H1 (cell line): Measurements from ENCODE around the gene FRRS1. TPM values are rescaled to one million over a fixed set of nuclear protein-coding genes. Genes with fewer than 3 reads are reported as not detected.

Source experiments
- CTCF ChIA-PET: fragments of 300-600 bp; sonication (Branson Sonifier 250); formaldehyde crosslinking; loops from one replicate; lab custom pipeline; 2021; ENCODE audit not compliant: partially characterized antibody; lab: Charles Lee
- POLR2A ChIA-PET: fragments of 300-600 bp; sonication (Branson Sonifier 250); formaldehyde crosslinking; loops from one replicate; lab custom pipeline; 2021; ENCODE audit warnings: inconsistent platforms; ENCODE audit not compliant: partially characterized antibody; lab: Charles Lee
- DNase-seq, 2 experiments: peaks; one replicate each; pipeline versions ENCODE4 v3.0.0 to v3.0.0-alpha.2; 2010 to 2022; ENCODE audit warnings: low spot score in 2 of 2, low read depth in 1 of 2, mixed read lengths in 1 of 2
- FAIRE-seq: peaks from 2 replicates; lab custom pipeline; 2011; peaks lifted over from hg19 to GRCh38; lab: Jason Lieb, UNC
- H2AFZ ChIP-seq: 2 replicates; pipeline ENCODE4 v1.8.1; 2012; ENCODE audit warnings: low read length, inconsistent platforms
- H2AK5ac ChIP-seq: 2 replicates; pipeline ENCODE4 v1.6.1; 2013; ENCODE audit warnings: low read depth, low read length
- H2BK120ac ChIP-seq: replicated peaks from 2 replicates; pipeline ENCODE3; 2013; ENCODE audit warnings: low read depth, low read length, inconsistent platforms
- H2BK12ac ChIP-seq: 2 replicates; pipeline ENCODE4 v1.6.1; 2013; ENCODE audit warnings: low read depth, low read length
- H2BK15ac ChIP-seq: 2 replicates; pipeline ENCODE4 v1.6.1; 2013; ENCODE audit warnings: low read length
- H2BK20ac ChIP-seq: 2 replicates; pipeline ENCODE4 v1.6.1; 2013; ENCODE audit warnings: low read length
- H2BK5ac ChIP-seq: 2 replicates; pipeline ENCODE4 v1.6.1; 2013; ENCODE audit warnings: low read depth, low read length
- H3K14ac ChIP-seq: 2 replicates; pipeline ENCODE4 v1.6.1; 2013; ENCODE audit warnings: inconsistent platforms; ENCODE audit not compliant: insufficient read length
- H3K18ac ChIP-seq: 2 replicates; pipeline ENCODE4 v1.6.1; 2013; ENCODE audit warnings: low read length; ENCODE audit errors: extremely low read depth
- H3K23ac ChIP-seq: 2 replicates; pipeline ENCODE4 v1.6.1; 2013; ENCODE audit warnings: inconsistent platforms; ENCODE audit not compliant: insufficient read length
- H3K23me2 ChIP-seq: 2 replicates; pipeline ENCODE4 v1.6.1; 2013; ENCODE audit warnings: low read depth, low read length
- H3K27ac ChIP-seq: 2 replicates; pipeline ENCODE4 v1.6.1; 2011; ENCODE audit warnings: low read depth, low read length, inconsistent platforms
- H3K27me3 ChIP-seq, 4 experiments: replicated peaks in 1 of 4; 1 replicate in 1 of 4; 2 replicates in 3 of 4; pipeline versions ENCODE4 v1.6.1 to v1.8.1; 2011 to 2013; ENCODE audit warnings: low read length in 3 of 4, mild to moderate bottlenecking in 3 of 4, inconsistent platforms in 2 of 4, mixed read lengths in 2 of 4, moderate library complexity in 1 of 4; ENCODE audit not compliant: control insufficient read depth in 3 of 4, insufficient read depth in 3 of 4; ENCODE audit errors: extremely low read depth in 1 of 4
- H3K36me3 ChIP-seq, 4 experiments: 2 replicates each; pipeline versions ENCODE4 v1.6.1 to v1.8.1; 2011 to 2013; ENCODE audit warnings: mild to moderate bottlenecking in 4 of 4, low read length in 3 of 4, moderate library complexity in 2 of 4, control low read depth in 1 of 4, inconsistent platforms in 1 of 4; ENCODE audit not compliant: insufficient read depth in 4 of 4, control insufficient read depth in 2 of 4
- H3K4ac ChIP-seq: replicated peaks from 2 replicates; pipeline ENCODE3; 2013; ENCODE audit warnings: low read length, low read depth, mixed read lengths, inconsistent platforms; ENCODE audit not compliant: insufficient read length
- H3K4me1 ChIP-seq, 4 experiments: replicated peaks in 1 of 4; 1 replicate in 1 of 4; 2 replicates in 3 of 4; pipeline versions ENCODE4 v1.6.1 to v1.8.1; 2011 to 2013; ENCODE audit warnings: low read length in 3 of 4, inconsistent platforms in 2 of 4, mixed read lengths in 1 of 4; ENCODE audit not compliant: insufficient read depth in 4 of 4, control insufficient read depth in 3 of 4
- H3K4me2 ChIP-seq, 2 experiments: 2 replicates each; pipeline versions ENCODE4 v1.6.1 to v1.8.1; 2011 to 2013; ENCODE audit warnings: low read depth in 2 of 2, low read length in 2 of 2, control low read depth in 1 of 2, inconsistent platforms in 1 of 2, mild to moderate bottlenecking in 1 of 2; ENCODE audit not compliant: insufficient read depth in 1 of 2
- H3K4me3 ChIP-seq, 4 experiments: fragments of 200-600, 300-600 bp in 1 of 4; sonication (generic), shearing (Covaris generic), sonication (Bioruptor Twin) in 1 of 4; 2 replicates each; pipeline versions ENCODE4 v1.5.1 to v1.8.1; 2011 to 2016; ENCODE audit warnings: low read length in 4 of 4, low read depth in 3 of 4, control low read depth in 2 of 4, inconsistent platforms in 2 of 4, mild to moderate bottlenecking in 2 of 4, mixed read lengths in 1 of 4, moderate library complexity in 1 of 4; ENCODE audit not compliant: insufficient read depth in 2 of 4; ENCODE audit errors: extremely low read depth in 1 of 4
- H3K56ac ChIP-seq: replicated peaks from 2 replicates; pipeline ENCODE3; 2013; ENCODE audit warnings: low read depth, mild to moderate bottlenecking, mixed read lengths, low read length, inconsistent platforms; ENCODE audit not compliant: insufficient read length
- H3K79me1 ChIP-seq: 2 replicates; pipeline ENCODE4 v1.6.1; 2013; ENCODE audit warnings: low read depth, low read length, control low read depth
- H3K79me2 ChIP-seq, 2 experiments: 2 replicates each; pipeline versions ENCODE4 v1.6.1 to v1.8.1; 2012 to 2013; ENCODE audit warnings: low read length in 2 of 2, mild to moderate bottlenecking in 2 of 2, inconsistent platforms in 1 of 2; ENCODE audit not compliant: insufficient read depth in 2 of 2, control insufficient read depth in 1 of 2
- H3K9ac ChIP-seq, 4 experiments: replicated peaks in 1 of 4; 1 replicate in 1 of 4; 2 replicates in 3 of 4; pipeline versions ENCODE4 v1.6.1 to v1.8.1; 2011 to 2013; ENCODE audit warnings: low read depth in 3 of 4, low read length in 3 of 4, control low read depth in 2 of 4, mild to moderate bottlenecking in 2 of 4, moderate library complexity in 2 of 4, inconsistent platforms in 1 of 4; ENCODE audit errors: extremely low read depth in 1 of 4
- H3K9me3 ChIP-seq, 2 experiments: 2 replicates each; pipeline versions ENCODE4 v1.6.1 to v1.8.1; 2012 to 2013; ENCODE audit warnings: mild to moderate bottlenecking in 2 of 2, moderate library complexity in 2 of 2, control low read depth in 1 of 2, inconsistent platforms in 1 of 2, low read depth in 1 of 2, low read length in 1 of 2, mixed read lengths in 1 of 2; ENCODE audit not compliant: insufficient read depth in 2 of 2
- H4K20me1 ChIP-seq, 2 experiments: replicated peaks in 1 of 2; 2 replicates each; pipeline versions ENCODE3 to v1.8.1; 2011 to 2013; ENCODE audit warnings: inconsistent platforms in 2 of 2, low read length in 2 of 2, mild to moderate bottlenecking in 1 of 2; ENCODE audit not compliant: insufficient read depth in 2 of 2, control insufficient read depth in 1 of 2
- H4K5ac ChIP-seq: 2 replicates; pipeline ENCODE4 v1.6.1; 2013; ENCODE audit warnings: low read length, low read depth, mixed read lengths, inconsistent platforms; ENCODE audit not compliant: insufficient read length
- H4K8ac ChIP-seq: 2 replicates; pipeline ENCODE4 v1.8.0; 2013; ENCODE audit warnings: mild to moderate bottlenecking, moderate library complexity, low read length, inconsistent platforms; ENCODE audit not compliant: insufficient read depth; ENCODE audit errors: extremely low read depth
- H4K91ac ChIP-seq: replicated peaks from 2 replicates; pipeline ENCODE3; 2013; ENCODE audit warnings: low read length, mixed read lengths, inconsistent platforms; ENCODE audit not compliant: insufficient read length
- BACH1 ChIP-seq: IDR thresholded peaks from 2 replicates; pipeline ENCODE4 v1.6.1; 2012; ENCODE audit warnings: low read length, improper control_type of control experiment
- GTF2F1 ChIP-seq: IDR thresholded peaks from 2 replicates; pipeline ENCODE4 v1.6.1; 2012; ENCODE audit warnings: low read depth, low read length, improper control_type of control experiment, borderline replicate concordance
- HDAC2 ChIP-seq, 2 experiments: fragments of 300-600 bp in 1 of 2; sonication (generic) in 1 of 2; IDR thresholded peaks; 2 replicates each; pipeline ENCODE4 v1.6.1; 2011 to 2012; ENCODE audit warnings: low read depth in 2 of 2, low read length in 2 of 2, mild to moderate bottlenecking in 2 of 2, moderate library complexity in 2 of 2, borderline replicate concordance in 1 of 2, inconsistent platforms in 1 of 2
- NANOG ChIP-seq: IDR thresholded peaks from 2 replicates; pipeline ENCODE4 v1.6.1; 2011; ENCODE audit warnings: low read length, low read depth, mild to moderate bottlenecking, inconsistent platforms; ENCODE audit not compliant: insufficient read depth, poor library complexity, severe bottlenecking
- PHF8 ChIP-seq: fragments of 200-600 bp; sonication (generic); conservative IDR thresholded peaks from 2 replicates; pipeline ENCODE4 v1.7.1; 2012; ENCODE audit warnings: low read depth, mild to moderate bottlenecking, inconsistent platforms, low read length, moderate library complexity
- RFX5 ChIP-seq: IDR thresholded peaks from 2 replicates; pipeline ENCODE4 v1.6.1; 2011; ENCODE audit warnings: low read depth, low read length, improper control_type of control experiment, borderline replicate concordance
- RNF2 ChIP-seq: fragments of 200-900, 300-1000 bp; sonication (generic); IDR thresholded peaks from 2 replicates; pipeline ENCODE4 v1.7.1; 2016; ENCODE audit warnings: borderline replicate concordance, low read depth, mild to moderate bottlenecking, antibody characterized with exemption, low read length; ENCODE audit not compliant: poor library complexity, severe bottlenecking; ENCODE audit errors: missing control alignments
- SAP30 ChIP-seq: fragments of 300-600 bp; sonication (generic); IDR thresholded peaks from 2 replicates; pipeline ENCODE4 v1.7.1; 2012; ENCODE audit warnings: low read length, moderate library complexity, mild to moderate bottlenecking, inconsistent platforms; ENCODE audit not compliant: insufficient read depth, insufficient replicate concordance
- SP2 ChIP-seq: IDR thresholded peaks from 2 replicates; pipeline ENCODE4 v1.6.1; 2012; ENCODE audit warnings: mild to moderate bottlenecking, low read length, inconsistent platforms
- SP4 ChIP-seq: IDR thresholded peaks from 2 replicates; pipeline ENCODE4 v1.6.1; 2012; ENCODE audit warnings: low read length, inconsistent platforms
- TAF1 ChIP-seq: IDR thresholded peaks from 2 replicates; pipeline ENCODE4 v1.6.1; 2011; ENCODE audit warnings: mild to moderate bottlenecking, low read depth, low read length
- WGBS, 2 experiments: shearing (Covaris generic) in 1 of 2; methylation state at CpG; one replicate each; pipeline versions ENCODE4 v1.1.6 to v1.1.7; 2013 to 2015; ENCODE audit warnings: low lambda C conversion rate in 2 of 2, mixed read lengths in 2 of 2, inconsistent platforms in 1 of 2, low coverage in 1 of 2, missing lambda C conversion rate in 1 of 2; ENCODE audit not compliant: insufficient replicate concordance in 2 of 2, insufficient coverage in 1 of 2, insufficient read length in 1 of 2; ENCODE audit errors: extremely low coverage in 1 of 2, missing lambda C conversion rate in 1 of 2; 5-methylcytosine and 5-hydroxymethylcytosine counted together
- polyA plus RNA-seq, 7 experiments: library from polyadenylated mRNA; depleted of rRNA in 3 of 7; stranded (reverse) in 5 of 7; unstranded in 2 of 7; fragments of >200 nt in 5 of 7; fragments of 200-250 nt in 2 of 7; gene quantifications; 1 replicate in 5 of 7; 2 replicates in 1 of 7; 4 replicates in 1 of 7; pipeline versions ENCODE4 v1.2.1 to v1.2.3, GENCODE V29; 2011 to 2013; ENCODE audit warnings: missing spikeins in 2 of 7, mixed read lengths in 2 of 7
- total RNA-seq: library from RNA; stranded (reverse); fragmentation: NEBNext Ultra II Directional; extraction: Animal tissue kit (Norgen Biotek cat#: 25700); gene quantifications from 2 replicates; pipeline ENCODE4 v1.2.1, GENCODE V29; 2021

Gene FRRS1
- total and polyA plus RNA-seq, 2 of the 8 experiments (the other 6 are each of a cell fraction or from before 2014, with no cell fraction given): 3.5 to 6.5 TPM

- WGBS, 2 experiments: 92% methylated on average over 1 of the region's 1 CpG; no CpG with 5 or more reads in 1 of the 2 experiments
- Histone ChIP-seq H3K9me3 (no peaks in the 10 kb centered on the region), H3K9ac (no peak overlapping the region), H2BK120ac (no peak overlapping the region), H2AK5ac (no peak overlapping the region), H3K56ac (no peak overlapping the region), H3K4me3 (no peak overlapping the region), H3K79me2 (no peaks in the 10 kb centered on the region), H4K5ac (no peak overlapping the region), H3K36me3 (no peaks in the 10 kb centered on the region), H3K4me2 (no peak overlapping the region), H3K23me2 (no peaks in the 10 kb centered on the region), H3K18ac (no peak overlapping the region), H3K14ac (no peak overlapping the region), H3K27me3 (no peaks in the 10 kb centered on the region), H4K8ac (no peak overlapping the region), H3K4ac (no peak overlapping the region), H2BK20ac (no peak overlapping the region), H3K79me1 (no peaks in the 10 kb centered on the region), H2BK15ac (no peak overlapping the region), H2BK12ac (no peak overlapping the region), H2BK5ac (no peak overlapping the region), H3K27ac (no peak overlapping the region), H4K20me1 (no peaks in the 10 kb centered on the region), H3K23ac (no peak overlapping the region), H4K91ac (no peak overlapping the region), H3K4me1 (peaks cover 0 to 2% (median 0%) of the 10 kb centered on the region in 4 experiments; a peak in 1 of 7 replicates), H2AFZ (no peak overlapping the region)
- CTCF ChIA-PET: interaction anchor here (0.6 to 1.5 kb wide), 4 partner anchors 9 to 222 kb away, joined by 3 to 4 read pairs (median 3); no protein-coding TSS in a partner anchor
- DNase-seq (no peak), FAIRE-seq (no peak)
- no peak for TF ChIP-seq RFX5
- no peak for TF ChIP-seq GTF2F1
- TF ChIP-seq SAP30: no peak
- no peak for TF ChIP-seq TAF1
- no peak for TF ChIP-seq RNF2
- TF ChIP-seq BACH1: no peak
- no peak for TF ChIP-seq NANOG
- TF ChIP-seq SP4: no peak
- TF ChIP-seq PHF8: no peak
- TF ChIP-seq HDAC2 (IDR thresholded peaks at IDR 0.05; ENCODE audit: borderline replicate concordance in 1 of 2, low read depth in 2 of 2, low read length in 2 of 2): no peak
- no peak for TF ChIP-seq SP2
- POLR2A ChIA-PET: no interaction called here
Observed at GRCh38 chr1:99811747-99812146, 45.3 kb upstream of the FRRS1 start.
